ENCODE data around the gene RP9. TPM values are rescaled to one million over a fixed set of nuclear protein-coding genes. Genes with fewer than 3 reads are reported as not detected.

Gene RP9
- total RNA-seq, 1 experiment from 2014 or later = 16.2 TPM

- Histone ChIP-seq H3K9me3 (ENCODE audit: control insufficient read depth, low read depth, low read length) (no peaks in the 10 kb centered on the region), H2BK5ac (ENCODE audit: insufficient read length, low read length) (no peak overlapping the region), H3K4me1 (ENCODE audit: insufficient read depth, low read length) (no peaks in the 10 kb centered on the region), H2AK5ac (ENCODE audit: insufficient read length, low read length) (no peak overlapping the region), H2AFZ (ENCODE audit: low read length) (no peak overlapping the region), H4K5ac (ENCODE audit: insufficient read length, low read depth, low read length) (no peak overlapping the region), H3K79me2 (ENCODE audit: insufficient read depth, low read length) (no peaks in the 10 kb centered on the region), H3K18ac (ENCODE audit: insufficient read length, low read depth, low read length) (no peak overlapping the region), H3K27me3 (ENCODE audit: insufficient read depth, low read length) (no peaks in the 10 kb centered on the region), H2BK15ac (ENCODE audit: low read depth, low read length) (no peak overlapping the region), H3K9ac (ENCODE audit: extremely low read depth, insufficient read length, low read length) (no peak overlapping the region), H3K27ac (ENCODE audit: insufficient read length, low read depth, low read length) (no peak overlapping the region), H2BK12ac (ENCODE audit: insufficient read length, low read depth, low read length) (no peak overlapping the region), H3K56ac (ENCODE audit: insufficient read length, low read depth, low read length) (no peak overlapping the region), H2BK120ac (ENCODE audit: low read depth, low read length, poor library complexity, severe bottlenecking) (no peak overlapping the region), H3T11ph (ENCODE audit: low read length) (no peak overlapping the region), H3K4me2 (ENCODE audit: insufficient read depth, insufficient read length, low read length) (no peak overlapping the region), H4K20me1 (ENCODE audit: control insufficient read depth, insufficient read depth, insufficient read length) (no peaks in the 10 kb centered on the region), H3K14ac (ENCODE audit: insufficient read depth, low read length) (no peak overlapping the region), H4K8ac (replicated peaks; ENCODE audit: insufficient read length, low read depth, low read length) (no peak overlapping the region), H2BK20ac (ENCODE audit: low read depth, low read length, poor library complexity, severe bottlenecking) (no peak overlapping the region), H3K4ac (ENCODE audit: low read depth, low read length) (no peak overlapping the region), H3K23me2 (ENCODE audit: insufficient read length, low read depth, low read length, poor library complexity, severe bottlenecking) (no peaks in the 10 kb centered on the region), H3K79me1 (ENCODE audit: insufficient read depth, low read depth, low read length, poor library complexity, severe bottlenecking) (no peaks in the 10 kb centered on the region), H4K91ac (ENCODE audit: insufficient read length, low read depth, low read length) (no peak overlapping the region), H3K23ac (ENCODE audit: insufficient read length, low read depth, low read length) (no peak overlapping the region)
- no peak overlapping the region; a peak in 1 of 7 replicates for H3K27ac Mint-ChIP-seq
- DNase-seq = no peak
- 0 out of 7 replicates have a peak, but pooled peaks cover 0 to 2% (median 0%) of the 10 kb centered on the region in 3 experiments for H3K36me3 Mint-ChIP-seq (ENCODE audit: insufficient read depth in 1 of 3, low read depth in 3 of 3)
- WGBS (ENCODE audit: extremely low coverage, insufficient read length, low lambda C conversion rate) = no CpG with 5 or more reads among the region's 1 CpG
- no peaks in the 10 kb centered on the region for H3K27me3 Mint-ChIP-seq (ENCODE audit: low read depth)
- TF ChIP-seq CTCF (conservative IDR thresholded peaks at IDR 0.05) = no peak
- H3K4me3 Mint-ChIP-seq = no peak overlapping the region
- H3K4me1 Mint-ChIP-seq = no peaks in the 10 kb centered on the region
- peaks cover 0 to 3% of the 10 kb centered on the region in 2 experiments; a peak in 1 of 5 replicates for H3K9me3 Mint-ChIP-seq
These were observed 48.1 kb upstream of the RP9 start for GRCh38 chr7:33157311-33157710.

Measured in H9 (cell line).